HAP-1 (cell line): Measurements from ENCODE around the gene ANKRD55.
"Not testable (repeated sequence)": the region's sequence is repeated elsewhere in the genome, so short reads cannot be mapped to it uniquely, and the experiment has no call there.

Experiments
- DNase-seq, 2 experiments: peaks; one replicate each; pipeline ENCODE4 v3.0.0-alpha.2; 2016 to 2020; ENCODE audit warnings: low spot score in 2 of 2
- H3K27me3 ChIP-seq: fragments of 250-450 bp; sonication (Bioruptor Pico); 2 replicates; pipeline ENCODE4 v1.5.1; 2020; ENCODE audit warnings: low read depth, mild to moderate bottlenecking, moderate library complexity
- H3K36me3 ChIP-seq: fragments of 250-450 bp; sonication (Bioruptor Pico); replicated peaks from 2 replicates; pipeline ENCODE4 v1.5.1; 2020; ENCODE audit warnings: mild to moderate bottlenecking
- H3K4me1 ChIP-seq: fragments of 250-450 bp; sonication (Bioruptor Pico); 2 replicates; pipeline ENCODE4 v1.5.1; 2020; ENCODE audit warnings: mild to moderate bottlenecking
- H3K4me3 ChIP-seq: fragments of 250-450 bp; sonication (Bioruptor Pico); 2 replicates; pipeline ENCODE4 v1.5.1; 2020; ENCODE audit warnings: mild to moderate bottlenecking, moderate library complexity
- H3K9me3 ChIP-seq: fragments of 250-450 bp; sonication (Bioruptor Pico); 2 replicates; pipeline ENCODE4 v1.5.1; 2020; ENCODE audit warnings: mild to moderate bottlenecking, moderate library complexity
- in situ Hi-C: fragments of 300-500 bp; cut with MboI; formaldehyde crosslinking; loops from 3 replicates; pipeline ENCODE4 v1.14.3; 2020; ENCODE audit warnings: low sequenced_read_pairs, inconsistent platforms, mixed read lengths

Gene ANKRD55

GRCh38 chr5:56102889-56103288 lies 130.2 kb downstream of the ANKRD55 start:
- H3K27me3 ChIP-seq = no peaks in the 10 kb centered on the region
- peaks cover 3% of the 10 kb centered on the region; the same call in 1 of the 2 replicates for H3K4me1 ChIP-seq
- in situ Hi-C loops = no loop called here
- DNase-seq = no peak
- no peaks in the 10 kb centered on the region for H3K9me3 ChIP-seq
- H3K36me3 ChIP-seq = no peaks in the 10 kb centered on the region
- H3K4me3 ChIP-seq = no peak overlapping the region

DNA sequence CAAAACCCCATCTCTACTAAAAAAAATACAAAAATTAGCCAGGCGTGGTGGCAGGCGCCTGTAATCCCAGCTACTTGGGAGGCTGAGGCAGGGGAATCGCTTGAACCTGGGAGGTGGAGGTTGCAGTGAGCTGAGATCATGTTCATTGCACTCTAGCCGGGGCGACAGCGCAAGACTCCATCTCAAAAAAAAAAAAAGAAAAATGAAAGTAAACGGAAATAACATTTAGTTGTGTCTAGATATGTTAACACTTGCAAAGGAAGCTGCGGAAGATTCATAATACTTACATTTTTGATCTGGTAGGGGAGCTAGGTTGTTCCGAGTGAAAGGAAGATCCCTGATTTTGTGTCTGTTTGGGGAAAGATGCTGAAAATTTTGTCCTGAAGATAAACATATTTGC lies 130.9 kb downstream of the ANKRD55 start:
- H3K4me1 ChIP-seq, DNase-seq, H3K27me3 ChIP-seq, H3K4me3 ChIP-seq, H3K9me3 ChIP-seq, in situ Hi-C loops, H3K36me3 ChIP-seq: not testable (repeated sequence)

DNA sequence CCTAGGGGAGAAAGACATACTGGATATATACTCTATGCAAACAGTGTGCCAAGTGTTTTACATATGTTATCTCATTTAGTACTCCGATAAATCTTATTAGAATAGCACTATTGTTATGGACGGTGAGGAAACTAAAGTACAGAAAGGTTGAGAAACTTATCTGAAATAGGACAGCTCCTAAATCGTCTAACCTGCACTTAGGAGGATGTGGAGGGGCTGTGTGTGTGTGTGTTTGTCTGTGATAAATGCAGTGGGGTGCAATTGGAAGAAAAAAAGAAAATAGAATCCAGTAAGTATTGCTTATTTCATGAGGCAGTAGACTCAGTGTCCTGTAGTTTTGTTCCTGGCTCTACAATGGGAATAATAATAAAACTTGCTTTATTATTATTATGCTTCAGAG lies 131.9 kb downstream of the ANKRD55 start:
- in situ Hi-C loops = no loop called here
- peaks cover 3% of the 10 kb centered on the region; the same call in 1 of the 2 replicates for H3K4me1 ChIP-seq
- H3K27me3 ChIP-seq = no peaks in the 10 kb centered on the region
- DNase-seq = no peak
- no peak overlapping the region for H3K4me3 ChIP-seq
- no peaks in the 10 kb centered on the region for H3K36me3 ChIP-seq
- H3K9me3 ChIP-seq = no peaks in the 10 kb centered on the region

GRCh38 chr5:56100439-56101176 lies 132.5 kb downstream of the ANKRD55 start:
- Histone ChIP-seq H3K4me3 (no peak overlapping the region), H3K4me1 (peaks cover 3% of the 10 kb centered on the region; the same call in 1 of the 2 replicates), H3K9me3 (no peaks in the 10 kb centered on the region), H3K36me3 (no peaks in the 10 kb centered on the region), H3K27me3 (no peaks in the 10 kb centered on the region)
- DNase-seq = no peak
- in situ Hi-C loops = no loop called here

GRCh38 chr5:56099346-56099745 lies 133.8 kb downstream of the ANKRD55 start:
- H3K4me1 ChIP-seq = peaks cover 3% of the 10 kb centered on the region; the same call in 1 of the 2 replicates
- DNase-seq = no peak
- H3K4me3 ChIP-seq = no peak overlapping the region
- no peaks in the 10 kb centered on the region for H3K9me3 ChIP-seq
- no peaks in the 10 kb centered on the region for H3K36me3 ChIP-seq
- in situ Hi-C loops = no loop called here
- no peaks in the 10 kb centered on the region for H3K27me3 ChIP-seq

DNA sequence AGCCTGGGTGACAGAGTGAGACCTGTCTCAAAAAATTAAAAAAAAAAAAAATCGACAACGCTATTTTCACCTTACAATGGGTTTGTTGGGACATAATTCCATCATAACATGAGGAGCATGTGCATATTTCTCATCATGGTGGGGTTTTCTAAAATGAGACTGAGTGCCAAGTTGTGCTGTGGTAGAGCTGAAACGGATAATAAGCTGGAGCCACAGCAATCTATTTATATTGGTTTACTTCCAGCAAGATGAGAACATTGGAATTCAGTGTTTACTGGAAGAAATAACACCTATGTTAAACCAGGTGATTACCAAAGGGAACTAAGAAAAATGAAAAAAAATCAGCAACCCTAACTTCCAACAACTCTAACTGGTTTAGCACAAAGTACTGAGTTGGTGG lies 136.1 kb downstream of the ANKRD55 start:
- DNase-seq = no peak
- H3K4me3 ChIP-seq = no peak overlapping the region
- in situ Hi-C loops = no loop called here
- H3K36me3 ChIP-seq = no peaks in the 10 kb centered on the region
- no peaks in the 10 kb centered on the region for H3K27me3 ChIP-seq
- peaks cover 3% of the 10 kb centered on the region; the same call in 1 of the 2 replicates for H3K4me1 ChIP-seq
- H3K9me3 ChIP-seq = no peaks in the 10 kb centered on the region

DNA sequence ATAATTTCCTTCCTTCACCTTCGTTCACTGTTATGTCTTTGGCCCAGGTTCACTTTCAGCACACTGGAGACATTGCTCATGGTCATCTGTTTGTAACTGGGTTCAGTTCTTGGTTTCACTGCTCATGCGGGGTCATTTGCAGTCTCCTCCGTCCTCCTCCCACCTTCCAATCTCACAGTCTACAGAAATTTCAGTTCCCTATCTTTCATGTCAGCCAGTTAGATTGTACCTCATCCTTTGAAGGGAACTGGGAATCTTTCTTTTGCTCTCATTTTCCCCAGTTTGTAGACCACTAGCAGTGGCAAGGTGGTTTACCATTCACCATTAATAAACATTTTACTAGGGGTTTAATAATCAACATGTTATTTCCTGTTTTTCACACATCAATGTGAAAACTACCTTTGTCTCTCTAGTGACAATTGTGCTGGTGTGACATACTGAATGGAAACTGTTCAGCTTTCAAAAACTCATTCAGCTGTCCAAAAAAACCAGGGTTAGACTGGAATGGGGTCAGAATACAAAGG lies 137.5 kb downstream of the ANKRD55 start:
- Histone ChIP-seq H3K9me3 (no peaks in the 10 kb centered on the region), H3K4me1 (peaks cover 3% of the 10 kb centered on the region; the same call in 1 of the 2 replicates), H3K4me3 (no peak overlapping the region), H3K36me3 (no peaks in the 10 kb centered on the region), H3K27me3 (no peaks in the 10 kb centered on the region)
- no peak for DNase-seq
- in situ Hi-C loops = no loop called here

DNA sequence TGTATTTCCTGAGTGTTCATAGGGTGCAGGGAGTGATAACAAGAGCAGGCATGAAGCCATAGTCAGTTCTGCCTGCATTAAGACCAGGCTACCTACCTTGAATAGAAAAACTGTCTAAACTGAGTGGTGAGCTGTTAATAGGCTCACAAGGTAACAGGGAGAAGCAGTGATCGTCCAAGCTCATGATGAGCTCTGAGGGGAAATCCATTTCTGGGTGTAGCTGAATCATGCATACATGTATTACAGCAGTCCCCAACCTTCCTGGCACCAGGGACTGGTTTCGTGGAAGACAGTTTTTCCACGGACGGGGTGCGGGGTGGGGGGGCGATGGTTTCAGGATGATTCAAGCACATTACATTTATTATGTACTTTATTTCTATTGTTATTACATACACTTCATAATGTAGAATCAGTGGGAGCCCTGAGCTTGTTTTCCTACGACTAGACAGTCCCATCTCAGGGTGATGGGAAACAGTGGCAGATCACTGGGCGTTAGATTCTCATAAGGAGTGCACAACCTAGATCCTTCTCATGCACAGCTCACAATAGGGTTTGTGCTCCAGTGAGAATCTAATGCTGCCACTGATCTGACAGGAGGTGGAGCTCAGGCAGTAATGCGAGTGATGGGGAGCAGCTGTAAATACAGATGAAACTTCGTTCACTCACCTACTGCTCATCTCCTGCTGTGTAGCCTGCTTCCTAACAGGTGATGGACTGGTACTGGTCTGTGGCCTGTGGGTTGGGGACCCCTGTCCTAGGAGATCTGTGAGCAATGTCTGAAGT lies 138.4 kb downstream of the ANKRD55 start:
- in situ Hi-C loops = no loop called here
- H3K4me1 ChIP-seq = no peaks in the 10 kb centered on the region
- no peak overlapping the region for H3K4me3 ChIP-seq
- H3K36me3 ChIP-seq = no peaks in the 10 kb centered on the region
- no peaks in the 10 kb centered on the region for H3K9me3 ChIP-seq
- H3K27me3 ChIP-seq = no peaks in the 10 kb centered on the region
- DNase-seq = no peak

DNA sequence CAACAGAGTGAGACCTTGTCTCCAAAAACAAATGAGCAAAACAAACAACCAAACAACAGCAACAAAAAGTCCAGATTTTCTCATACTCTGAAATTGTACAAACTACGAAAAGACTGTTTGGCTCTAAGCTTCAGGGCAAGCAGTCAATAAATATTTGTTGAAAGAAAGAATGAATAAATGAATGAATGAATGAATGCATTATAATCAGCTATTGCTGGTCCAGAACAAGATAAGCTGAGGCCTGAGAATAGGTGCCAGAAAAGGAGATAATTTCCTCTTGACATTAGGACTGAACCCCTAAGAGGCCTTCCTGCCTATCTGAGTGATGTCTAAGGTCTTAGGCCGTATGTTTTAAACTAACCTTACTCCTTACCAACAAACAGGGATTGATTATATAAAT lies 139.2 kb downstream of the ANKRD55 start:
- no peaks in the 10 kb centered on the region for H3K36me3 ChIP-seq
- H3K9me3 ChIP-seq = no peaks in the 10 kb centered on the region
- H3K27me3 ChIP-seq = no peaks in the 10 kb centered on the region
- in situ Hi-C loops = no loop called here
- DNase-seq = no peak
- no peaks in the 10 kb centered on the region for H3K4me1 ChIP-seq
- no peak overlapping the region for H3K4me3 ChIP-seq

DNA sequence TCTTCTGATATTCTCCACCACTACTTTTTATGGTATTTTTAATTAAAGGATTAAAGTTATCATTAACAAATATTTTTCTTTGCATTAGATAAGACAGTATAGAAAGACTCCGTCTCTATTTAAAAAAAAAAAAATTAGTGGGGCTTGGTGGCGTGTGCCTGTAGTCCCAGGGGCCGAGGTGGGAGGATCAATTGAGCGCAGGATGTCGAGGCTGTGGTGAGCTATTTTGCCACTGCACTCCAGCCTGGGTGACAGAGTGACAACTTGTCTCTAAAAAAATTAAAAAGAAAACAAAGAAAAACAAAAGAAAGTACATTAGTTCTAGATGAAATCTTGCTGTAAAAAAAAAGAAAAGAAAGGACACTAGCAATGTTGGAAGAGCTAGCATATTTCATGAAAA lies 141.0 kb downstream of the ANKRD55 start:
- H3K36me3 ChIP-seq = no peaks in the 10 kb centered on the region
- no peak for DNase-seq
- no peaks in the 10 kb centered on the region for H3K9me3 ChIP-seq
- H3K4me3 ChIP-seq = no peak overlapping the region
- no peaks in the 10 kb centered on the region for H3K4me1 ChIP-seq
- in situ Hi-C loops = no loop called here
- no peaks in the 10 kb centered on the region for H3K27me3 ChIP-seq

GRCh38 chr5:56091664-56092063 lies 141.5 kb downstream of the ANKRD55 start:
- no peak for DNase-seq
- no peaks in the 10 kb centered on the region for H3K9me3 ChIP-seq
- no peaks in the 10 kb centered on the region for H3K27me3 ChIP-seq
- H3K4me1 ChIP-seq = no peaks in the 10 kb centered on the region
- H3K36me3 ChIP-seq = no peaks in the 10 kb centered on the region
- in situ Hi-C loops = no loop called here
- no peak overlapping the region for H3K4me3 ChIP-seq

GRCh38 chr5:56090793-56091460 lies 142.2 kb downstream of the ANKRD55 start:
- H3K27me3 ChIP-seq = no peaks in the 10 kb centered on the region
- H3K4me1 ChIP-seq = no peaks in the 10 kb centered on the region
- H3K4me3 ChIP-seq = no peak overlapping the region
- no peaks in the 10 kb centered on the region for H3K36me3 ChIP-seq
- in situ Hi-C loops = no loop called here
- H3K9me3 ChIP-seq = no peaks in the 10 kb centered on the region
- DNase-seq = no peak

DNA sequence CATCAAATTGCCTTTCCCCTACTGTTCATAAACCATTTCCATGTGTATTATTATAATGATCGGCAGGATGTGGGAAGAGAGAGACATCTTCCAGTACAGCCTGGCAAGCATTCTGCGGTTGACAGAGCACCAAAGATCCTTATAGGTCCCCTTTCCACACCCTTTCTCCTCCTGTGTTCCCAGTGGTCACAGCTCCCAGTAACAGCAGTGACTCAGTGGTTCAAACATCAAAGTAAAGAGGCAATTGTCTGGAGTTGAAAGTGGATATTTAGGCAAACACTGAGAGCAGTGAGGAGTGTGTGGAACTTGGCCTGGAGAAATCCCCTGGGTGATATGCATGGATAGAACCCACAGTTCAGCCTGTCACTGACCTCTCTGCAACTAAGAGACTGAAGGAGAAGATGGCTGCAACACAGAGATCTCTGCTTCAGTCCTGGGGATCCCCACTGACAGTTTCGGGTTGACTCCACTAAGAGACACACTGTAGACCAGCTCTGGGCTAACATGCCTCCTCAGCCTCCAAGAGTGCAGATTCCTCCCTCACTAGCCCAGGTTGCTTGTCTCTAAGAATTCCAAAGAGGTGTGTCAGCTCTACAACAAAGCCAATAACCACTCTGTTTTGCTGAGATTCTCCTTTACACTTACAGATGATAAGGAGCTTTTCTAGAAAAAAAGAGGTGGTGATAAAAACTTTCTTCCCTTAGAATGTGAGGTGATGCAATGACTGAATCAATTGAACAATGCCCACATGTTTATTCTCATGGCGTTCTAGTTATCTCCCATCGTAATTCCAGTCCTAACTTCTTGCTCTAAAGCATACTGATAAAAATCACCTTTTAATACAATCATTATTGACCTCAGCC lies 143.9 kb downstream of the ANKRD55 start:
- Histone ChIP-seq H3K4me3 (no peak overlapping the region), H3K4me1 (no peaks in the 10 kb centered on the region), H3K36me3 (no peaks in the 10 kb centered on the region), H3K9me3 (no peaks in the 10 kb centered on the region), H3K27me3 (no peaks in the 10 kb centered on the region)
- in situ Hi-C loops = no loop called here
- no peak for DNase-seq
